GM19043 (cell line): ENCODE results near the gene CTNNA2.

Source experiments
- ATAC-seq: cut with Tn5 transposase; IDR thresholded peaks from one replicate; pipeline ENCODE4 v1.9.1; 2021; ENCODE audit warnings: low read depth; ENCODE audit not compliant: unreplicated experiment

The CTNNA2 gene

DNA sequence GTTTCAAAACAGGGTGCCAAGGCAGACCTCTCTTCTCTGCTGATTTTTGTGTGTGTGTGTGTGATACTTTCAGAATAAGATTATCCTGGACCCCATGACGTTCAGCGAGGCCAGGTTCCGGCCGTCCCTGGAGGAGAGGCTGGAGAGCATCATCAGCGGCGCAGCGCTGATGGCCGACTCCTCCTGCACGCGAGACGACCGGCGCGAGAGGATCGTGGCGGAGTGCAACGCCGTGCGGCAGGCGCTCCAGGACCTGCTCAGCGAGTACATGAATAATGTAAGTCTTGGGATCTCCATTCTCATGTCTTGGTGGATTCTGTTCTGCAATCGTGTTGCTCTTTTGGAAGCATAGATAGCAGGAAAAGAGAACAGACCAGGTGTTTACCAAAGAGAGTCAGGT, 396.7 kb downstream of the CTNNA2 start:
- no peak for ATAC-seq

DNA sequence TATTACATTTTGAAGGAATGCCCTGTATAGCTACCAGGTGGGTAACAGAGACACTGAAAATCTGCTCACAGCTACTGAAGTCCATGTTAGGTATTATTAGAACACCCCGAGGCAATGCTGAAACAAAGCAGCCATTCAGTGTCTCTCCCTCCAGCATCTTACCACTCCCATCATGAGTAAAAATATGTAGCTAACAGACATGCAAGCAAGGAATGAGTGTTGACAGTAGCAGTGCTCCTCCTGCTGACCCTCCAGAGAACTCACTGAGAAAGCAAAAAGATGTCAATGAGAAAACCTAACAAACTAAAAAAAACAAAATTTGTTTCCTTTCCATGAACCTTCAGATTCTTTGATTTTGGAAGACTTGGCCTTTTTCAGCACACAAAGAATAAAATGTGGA, 397.8 kb downstream of the CTNNA2 start:
- ATAC-seq: no peak

DNA sequence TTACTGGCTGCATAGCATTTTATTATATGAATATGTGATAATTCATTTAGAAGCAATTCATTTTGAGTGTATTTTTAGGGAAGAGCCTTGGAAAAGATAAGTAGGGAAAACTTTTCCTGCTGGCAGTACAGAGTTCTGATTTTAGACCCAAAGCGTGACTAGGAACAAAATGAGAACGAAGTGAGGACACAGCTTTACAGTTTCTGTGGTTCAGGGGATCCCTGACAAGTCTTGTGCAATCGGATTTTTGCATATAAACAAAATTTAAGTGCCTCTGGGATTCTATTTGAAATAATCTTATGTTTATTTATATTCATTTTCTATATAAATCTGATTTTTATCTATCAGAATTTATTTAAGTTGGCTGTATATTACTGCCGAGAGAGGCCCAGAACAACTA, 402.6 kb downstream of the CTNNA2 start:
- ATAC-seq: no peak

DNA sequence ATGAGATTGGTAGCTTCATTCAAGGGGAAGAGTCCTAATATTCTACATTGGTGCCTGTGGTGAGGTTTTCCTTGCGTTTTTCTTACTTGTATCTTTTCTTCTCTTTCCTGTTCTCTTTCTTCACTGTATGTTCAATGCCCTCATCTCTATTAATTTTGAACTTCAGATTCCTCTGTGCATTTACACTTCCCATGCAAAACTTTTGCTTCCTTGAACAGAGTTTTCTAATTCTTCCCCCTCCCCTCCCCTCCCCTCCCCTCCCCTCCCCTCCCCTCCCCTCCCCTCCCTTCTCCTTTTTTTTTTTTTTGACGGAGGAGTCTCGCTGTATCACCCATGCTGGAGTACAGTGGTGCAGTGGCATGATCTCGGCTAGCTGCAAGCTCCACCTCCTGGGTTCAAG, 403.4 kb downstream of the CTNNA2 start:
- ATAC-seq: no peak

DNA sequence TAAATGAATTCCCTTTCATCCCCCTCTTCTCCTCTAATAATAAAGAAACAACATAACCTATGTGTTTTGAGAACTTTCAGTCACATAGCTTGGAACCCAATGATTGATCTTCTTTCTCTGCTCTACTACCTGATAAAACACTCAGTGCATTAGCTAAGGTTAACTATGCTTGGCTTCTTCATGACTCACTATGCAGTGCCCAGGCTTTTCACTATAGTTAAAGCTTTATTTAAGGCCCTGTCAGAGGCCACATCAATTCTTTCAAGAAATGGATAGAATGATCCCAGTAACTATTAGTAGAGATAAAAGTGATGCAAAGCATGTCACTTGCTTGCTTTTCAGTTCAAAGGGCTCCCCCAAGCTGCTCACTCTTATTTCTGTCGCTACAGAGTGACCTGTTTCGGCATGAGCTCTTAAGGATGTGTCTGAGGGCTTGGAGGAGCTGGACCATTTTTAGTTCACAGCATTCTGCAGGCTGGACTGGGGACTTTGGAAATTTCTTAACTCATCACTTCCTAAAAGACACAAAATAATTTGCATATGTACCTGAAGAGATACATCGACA, 407.7 kb downstream of the CTNNA2 start:
- ATAC-seq: no peak

DNA sequence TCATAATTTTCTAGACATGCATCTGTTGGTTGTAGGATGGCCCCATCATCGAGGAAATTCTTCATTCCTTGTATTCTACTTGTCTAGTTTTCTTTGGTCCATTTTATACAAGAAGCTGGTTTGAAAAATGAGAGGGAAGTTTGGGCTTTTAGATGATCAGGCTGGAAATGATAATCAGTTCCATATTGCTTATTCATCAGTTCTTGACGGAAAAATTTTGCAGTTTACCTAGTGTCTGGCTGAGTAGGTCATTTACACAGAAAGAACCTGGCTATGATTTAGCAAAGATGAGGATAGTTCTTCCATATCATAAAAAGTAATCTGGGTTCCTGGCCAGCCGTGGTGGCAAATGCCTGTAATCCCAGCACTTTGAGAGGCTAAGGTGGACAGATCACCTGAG, 416.8 kb downstream of the CTNNA2 start:
- ATAC-seq: no peak

DNA sequence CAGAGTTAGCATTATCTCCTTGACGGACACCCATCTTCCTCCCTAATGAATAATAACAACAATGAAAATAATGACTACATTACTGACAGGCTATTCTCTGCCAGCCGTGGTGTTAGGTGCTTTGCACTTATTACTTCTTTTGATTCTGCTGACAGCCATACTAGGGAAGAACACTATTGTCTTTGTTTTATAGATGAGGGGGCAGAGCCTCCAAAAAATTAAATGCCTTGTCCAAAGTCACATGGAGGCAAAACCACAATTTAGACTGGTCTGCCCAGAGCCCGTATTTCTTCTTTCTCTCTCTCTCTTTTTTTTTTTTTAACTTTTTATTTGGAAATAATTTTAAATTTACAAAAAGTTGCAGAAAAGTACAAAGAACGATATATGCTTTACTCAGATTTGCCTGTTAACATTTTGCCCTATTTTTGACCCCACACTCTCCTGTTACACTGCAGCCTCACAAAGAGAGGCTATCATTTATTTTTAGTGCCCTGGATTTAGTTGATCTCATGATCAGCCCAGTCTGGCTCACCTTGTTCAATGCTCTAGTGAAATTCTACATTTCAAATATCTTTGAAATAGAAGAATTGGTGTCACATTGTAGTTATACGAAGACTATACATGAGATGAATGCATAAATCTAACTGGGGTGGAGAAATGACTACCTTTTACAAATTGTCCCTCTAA, 422.3 kb downstream of the CTNNA2 start:
- no peak for ATAC-seq

DNA sequence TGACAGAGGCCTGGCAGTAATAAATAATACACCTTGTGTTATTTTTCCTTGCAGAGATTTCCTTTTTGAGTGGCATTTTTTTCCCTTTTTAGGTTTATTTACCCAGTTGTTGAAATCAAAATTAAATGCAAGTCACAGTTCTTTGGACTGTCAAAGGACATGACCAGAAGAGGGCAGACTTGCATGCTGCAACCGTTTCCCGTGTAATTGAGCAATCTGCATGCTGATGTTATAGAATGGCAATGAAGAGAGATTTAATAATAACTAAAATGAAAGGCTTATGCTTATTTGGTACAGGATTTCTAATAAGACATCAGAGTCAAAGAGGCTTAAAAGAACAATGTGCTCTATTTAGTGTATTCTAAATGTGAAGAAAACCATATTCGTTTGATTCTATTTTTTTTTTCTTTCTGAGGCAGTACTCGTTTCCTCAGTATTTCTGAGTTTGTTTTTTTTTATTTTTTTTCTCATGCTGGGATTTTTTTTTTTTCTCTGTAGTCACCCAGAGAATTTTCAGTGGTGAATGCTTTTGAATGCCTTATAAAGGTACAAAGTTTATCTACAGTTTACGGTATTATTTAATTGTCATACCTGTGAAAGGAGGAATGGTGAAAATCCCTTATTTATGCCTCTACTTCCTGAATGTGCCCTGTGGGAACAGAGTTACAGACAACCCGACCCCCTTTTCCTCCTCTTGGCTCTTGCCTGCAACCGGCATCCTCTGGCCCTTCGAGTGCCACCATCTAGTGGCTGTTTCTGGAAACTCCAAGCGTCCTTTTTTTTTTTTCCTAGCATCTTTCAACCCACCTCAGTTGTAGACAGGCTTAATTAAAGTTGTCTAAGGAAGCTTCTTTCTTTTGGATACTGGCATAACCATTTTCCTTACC, 423.2 kb downstream of the CTNNA2 start:
- peak; percentile 54 for ATAC-seq

DNA sequence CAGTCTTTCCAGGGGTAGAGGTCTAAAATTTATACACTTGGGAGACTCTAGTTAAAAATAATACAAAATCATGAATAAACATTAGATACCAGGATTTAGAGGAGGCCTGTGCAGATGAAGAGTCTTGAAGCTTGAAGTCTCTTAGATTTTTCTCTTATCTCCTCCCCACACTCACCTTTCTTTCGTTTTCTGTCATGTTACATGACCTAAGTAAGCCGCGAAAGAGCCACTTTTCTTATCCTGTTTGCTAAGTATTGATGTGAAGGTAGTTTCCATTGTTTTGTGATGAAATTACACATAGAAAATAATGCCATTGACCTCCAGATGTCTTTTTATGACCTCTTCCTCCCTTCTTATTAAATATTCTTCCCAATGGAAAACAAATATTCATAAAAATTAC, 423.9 kb downstream of the CTNNA2 start:
- ATAC-seq: no peak

DNA sequence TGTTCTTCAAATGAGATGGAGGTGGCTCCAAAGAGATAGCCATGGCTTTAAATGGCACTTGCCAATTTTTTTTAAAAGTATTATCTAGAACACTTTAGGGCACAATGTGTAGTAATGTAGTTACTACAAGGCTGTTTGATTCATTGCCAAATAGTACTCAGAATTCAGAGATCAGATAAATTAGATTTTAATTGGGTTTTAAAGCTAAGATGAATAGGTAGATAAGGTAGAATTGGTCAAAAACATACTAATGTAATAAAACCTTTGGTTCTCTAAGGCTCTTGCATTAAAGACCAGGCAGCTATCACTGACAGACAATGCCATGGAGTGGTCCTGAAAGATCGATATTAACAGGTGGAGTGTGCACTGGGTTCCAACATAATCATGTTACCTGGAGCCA, 425.8 kb downstream of the CTNNA2 start:
- ATAC-seq: no peak

DNA sequence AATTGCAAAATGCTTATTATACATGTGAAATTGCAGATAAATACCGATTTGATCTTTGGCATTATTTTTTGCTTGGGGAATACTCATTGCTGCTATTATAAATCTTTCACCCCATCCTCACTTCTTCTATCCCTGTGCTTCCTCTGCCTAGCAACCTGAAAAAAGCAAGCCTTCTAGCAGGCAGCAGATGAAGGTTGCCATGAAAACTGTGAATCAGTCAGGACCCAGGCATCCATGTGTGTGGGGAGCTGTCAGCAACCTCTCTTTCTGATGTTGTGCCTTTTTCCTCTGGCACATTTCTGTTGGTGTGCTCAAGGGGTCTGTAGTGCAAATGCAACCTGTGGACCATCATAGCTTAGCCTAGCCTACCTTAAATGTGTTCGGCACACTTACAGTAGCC, 427.5 kb downstream of the CTNNA2 start:
- ATAC-seq: no peak

DNA sequence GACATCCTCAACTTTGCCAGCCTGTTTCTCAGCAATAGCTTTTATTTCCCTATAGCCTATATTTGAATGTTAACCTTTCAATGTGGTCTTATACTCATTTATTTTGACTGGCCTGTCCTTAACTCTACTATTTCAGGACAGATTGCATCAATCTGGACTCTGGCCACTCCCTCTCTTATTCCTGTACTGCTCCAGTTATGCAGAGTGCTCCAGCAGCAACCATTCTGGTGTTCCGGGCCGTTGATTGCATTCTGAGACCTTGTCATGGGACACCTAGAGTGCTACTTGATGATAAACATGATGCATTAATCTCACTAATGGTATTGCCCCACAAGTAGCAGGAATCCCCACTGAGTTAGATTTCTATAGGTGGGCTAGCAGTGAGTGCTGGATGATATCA, 428.3 kb downstream of the CTNNA2 start:
- ATAC-seq: no peak

DNA sequence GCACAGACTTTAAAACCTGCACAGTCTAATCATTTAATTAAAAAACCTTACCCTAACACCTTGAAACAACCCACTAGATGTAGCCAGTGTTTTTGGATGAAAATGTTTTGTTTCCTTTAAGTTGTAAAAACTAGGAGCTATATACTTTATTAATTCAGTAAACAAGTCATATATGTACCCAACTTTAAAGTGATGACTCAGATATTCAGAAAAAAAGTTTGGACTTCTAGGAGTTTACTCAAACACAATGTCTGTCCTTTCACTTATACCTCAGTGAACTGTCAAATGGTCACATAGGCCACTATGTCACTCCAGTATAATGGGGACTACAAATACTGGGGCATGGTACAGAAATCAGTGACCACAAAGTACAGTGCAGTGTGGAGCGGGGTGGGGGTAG, 431.4 kb downstream of the CTNNA2 start:
- ATAC-seq: no peak

DNA sequence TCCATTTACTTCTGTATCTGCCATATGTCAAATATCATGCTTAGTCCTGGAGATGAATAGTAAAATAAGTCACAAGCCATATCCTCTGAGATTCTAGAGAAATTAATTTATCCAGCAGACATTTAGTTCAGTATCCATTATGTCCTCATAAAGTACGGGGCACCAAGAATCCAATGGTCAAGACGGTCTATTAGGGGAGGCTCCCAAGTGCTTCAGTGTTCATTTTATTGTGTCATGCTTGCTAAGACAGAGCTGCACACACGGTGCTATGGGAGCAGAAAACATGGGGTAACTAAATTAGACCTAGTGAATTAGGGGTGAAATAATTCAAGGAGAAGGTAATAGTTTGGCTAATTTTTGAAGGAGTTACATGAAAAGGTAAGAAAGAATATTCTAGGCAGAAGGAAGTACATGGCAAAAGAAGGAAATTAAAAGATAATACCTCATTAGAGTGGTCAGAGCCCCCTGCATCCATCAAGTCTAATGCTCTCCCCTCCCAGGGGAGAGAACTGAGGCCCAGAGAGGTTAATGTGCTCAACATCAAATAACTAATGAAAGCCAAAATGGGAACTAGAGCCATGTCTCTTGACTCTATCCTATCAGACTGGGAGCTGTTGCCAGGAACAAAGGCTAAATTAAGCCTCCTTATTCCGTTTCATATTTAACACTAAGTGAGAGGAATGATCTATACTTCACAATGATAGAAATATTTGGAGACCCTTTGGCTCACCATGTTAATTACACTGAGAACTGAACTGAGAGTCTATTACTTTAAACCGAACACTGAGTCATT, 433.0 kb downstream of the CTNNA2 start:
- no peak for ATAC-seq

DNA sequence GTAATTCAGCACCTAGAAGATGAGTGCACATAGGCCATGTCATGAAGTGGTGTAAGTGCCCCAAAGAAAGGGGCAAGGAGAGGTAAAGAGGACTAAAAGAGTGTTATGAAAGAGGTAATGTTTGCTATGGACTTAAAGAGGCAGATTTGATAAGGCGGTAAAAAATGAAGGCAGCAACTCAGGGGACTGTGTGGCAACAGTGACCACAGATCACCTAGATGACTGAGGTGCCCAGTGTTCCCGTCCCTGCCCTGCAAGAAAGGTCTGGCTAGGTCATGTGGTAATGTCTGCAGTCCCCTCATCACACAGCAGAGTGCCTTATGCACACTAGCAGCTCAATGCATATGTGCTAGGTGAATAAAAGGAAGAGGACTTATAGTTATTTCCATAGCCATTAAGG, 434.9 kb downstream of the CTNNA2 start:
- ATAC-seq: no peak

DNA sequence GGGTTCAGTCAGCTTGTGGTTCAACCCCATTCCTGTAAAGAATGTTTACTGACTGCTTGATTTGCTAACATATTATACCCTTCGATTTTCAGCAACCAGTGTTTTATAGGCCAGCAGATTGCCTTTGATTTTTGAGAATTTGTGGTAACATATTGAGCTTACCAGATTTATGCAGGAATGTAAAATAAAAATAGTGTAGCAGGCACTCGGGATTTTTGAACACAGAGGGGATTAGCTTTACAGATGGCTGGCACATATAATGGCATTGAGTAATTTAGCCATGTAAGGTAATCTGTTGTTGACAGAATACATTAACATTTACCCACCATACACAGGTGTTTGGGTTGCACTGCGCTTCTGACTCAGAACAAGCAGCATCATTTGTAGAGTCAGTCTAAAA, 437.7 kb downstream of the CTNNA2 start:
- no peak for ATAC-seq

DNA sequence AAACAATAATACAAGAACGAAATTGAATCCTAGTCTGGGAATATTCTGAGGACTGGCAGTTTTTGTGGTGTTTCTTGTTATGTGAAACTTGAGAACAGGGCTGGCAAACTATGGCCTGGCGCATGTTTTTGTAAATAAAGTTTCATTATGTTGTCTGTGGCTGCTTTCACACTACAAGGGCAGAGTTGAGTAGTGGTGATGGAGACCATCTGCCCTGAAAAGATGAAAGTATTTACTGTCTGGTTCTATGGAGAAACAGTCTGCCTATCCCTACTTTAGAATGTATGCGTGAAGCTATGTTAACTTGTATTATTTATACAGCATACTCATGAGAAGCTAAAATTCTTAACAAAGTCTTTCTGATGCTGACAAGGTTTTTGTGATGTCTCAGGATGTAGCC, 439.8 kb downstream of the CTNNA2 start:
- ATAC-seq: no peak

DNA sequence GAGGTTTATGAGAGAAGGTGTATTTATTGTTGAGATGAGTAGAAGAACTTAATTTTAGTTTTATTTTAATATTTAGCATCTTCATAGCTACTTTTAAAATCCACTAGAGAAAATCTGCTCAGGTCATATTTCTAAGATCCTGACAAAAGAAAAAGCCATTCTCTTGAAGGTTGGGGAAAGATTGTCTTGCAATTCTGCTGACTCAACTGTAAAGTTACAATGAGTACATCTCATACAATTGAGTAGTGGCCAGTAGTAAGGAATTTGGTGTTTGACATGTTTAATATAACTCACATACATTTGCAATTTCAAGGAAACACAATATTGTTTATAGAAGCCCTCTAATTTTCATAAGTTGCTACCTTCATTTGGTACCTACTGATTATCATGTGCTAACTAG, 447.2 kb downstream of the CTNNA2 start:
- no peak for ATAC-seq

DNA sequence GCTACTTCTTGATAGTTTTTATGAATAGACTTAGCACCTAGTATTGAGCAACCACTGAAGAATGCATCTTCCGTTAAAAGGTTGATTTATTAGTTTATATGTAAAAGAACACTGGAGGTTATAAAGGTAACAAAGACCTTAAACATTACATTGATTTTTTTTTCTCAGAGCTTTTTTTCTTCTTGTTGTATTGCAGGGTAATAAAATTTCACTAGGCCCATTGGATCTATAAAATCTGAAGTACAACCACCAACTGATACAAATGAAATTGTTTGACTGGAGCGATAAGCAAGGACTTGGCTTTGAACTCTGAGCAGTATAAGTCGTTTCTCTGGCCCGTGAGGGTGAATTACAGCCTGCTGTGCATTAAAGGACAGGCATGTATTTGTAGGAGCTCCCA, 447.7 kb downstream of the CTNNA2 start:
- ATAC-seq: no peak

DNA sequence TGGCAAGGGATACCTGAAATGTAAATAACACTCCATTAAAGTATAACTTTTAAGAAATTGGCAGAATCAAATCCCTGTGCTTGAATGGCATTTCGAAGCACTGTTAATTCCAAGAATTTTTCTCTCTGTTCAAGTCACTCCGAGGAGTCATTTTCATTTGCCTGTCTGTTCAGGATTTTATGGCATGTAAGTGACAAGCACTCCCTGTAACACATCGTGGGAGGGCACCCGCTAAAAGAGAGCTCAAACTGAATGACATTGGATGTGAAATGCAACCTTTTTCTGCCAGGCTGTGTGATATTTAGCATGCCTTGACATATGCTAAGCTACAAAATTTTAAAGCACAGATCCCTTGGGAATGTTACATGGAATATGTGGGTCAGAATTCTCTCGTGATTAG, 452.1 kb downstream of the CTNNA2 start:
- no peak for ATAC-seq

DNA sequence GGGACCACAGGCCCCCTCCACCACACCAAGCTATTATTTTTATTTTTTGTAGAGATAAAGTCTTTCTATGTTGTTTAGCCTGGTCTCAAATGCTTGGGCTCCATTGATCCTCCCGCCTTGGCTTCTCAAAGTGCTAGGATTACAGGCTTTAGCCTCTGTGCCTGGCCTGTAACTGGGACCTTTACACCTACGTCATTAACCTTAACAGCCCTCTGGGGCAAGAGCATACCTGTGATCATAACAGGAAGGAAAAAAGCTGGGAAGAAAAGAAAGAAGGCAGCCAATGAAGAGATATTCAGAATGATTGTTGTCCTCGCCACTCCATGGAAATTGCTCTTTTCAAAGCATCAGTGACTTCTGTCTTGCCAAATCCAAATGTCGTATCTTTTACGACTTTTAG, 453.5 kb downstream of the CTNNA2 start:
- ATAC-seq: no peak
